Activated T-helper 1 cell treated with anti-CD3 and anti-CD28 coated beads, Interleukin-12 subunit alpha, Interleukin-12 subunit beta, Interleukin-2, Interleukin-4 antibody, amounts not matched to agents 30 ng/mL and 10 ng/mL and 1 ng/mL, durations not matched to agents 14 hours and 24 hours and 36 hours (primary cell): ENCODE data around the gene XPO6. TPM values are rescaled to one million over a fixed set of nuclear protein-coding genes. Genes with fewer than 3 reads are reported as not detected.
A peak's percentile ranks its signal among the peaks of the same experiment; 100 is the strongest.

ENCODE experiments used
- DNase-seq: peaks from one replicate; pipeline ENCODE4 v3.0.0; 2021; ENCODE audit warnings: low spot score
- H3K27ac Mint-ChIP-seq: one replicate; pipeline ENCODE4 v1.8.0; 2021; ENCODE audit warnings: mild to moderate bottlenecking, mixed read lengths
- H3K27me3 Mint-ChIP-seq: one replicate; pipeline ENCODE4 v1.8.0; 2022; ENCODE audit warnings: mild to moderate bottlenecking, moderate library complexity, mixed read lengths; ENCODE audit not compliant: insufficient read depth
- H3K36me3 Mint-ChIP-seq: one replicate; pipeline ENCODE4 v1.8.0; 2021; ENCODE audit warnings: low read depth, mixed read lengths
- H3K4me1 Mint-ChIP-seq: one replicate; pipeline ENCODE4 v1.8.0; 2021; ENCODE audit warnings: low read depth, mixed read lengths
- H3K4me3 Mint-ChIP-seq: one replicate; pipeline ENCODE4 v1.8.0; 2021; ENCODE audit warnings: mild to moderate bottlenecking, moderate library complexity, mixed read lengths
- H3K9me3 Mint-ChIP-seq: one replicate; pipeline ENCODE4 v1.8.0; 2021; ENCODE audit warnings: mixed read lengths
- intact Hi-C: fragments of 100-400 bp; cut with micrococcal nuclease; formaldehyde crosslinking; loops from one replicate; pipeline ENCODE4 v1.15.1; 2024
- total RNA-seq: library from RNA; stranded (reverse); gene quantifications from 2 replicates; pipeline ENCODE4 v1.2.3, GENCODE V29; 2022

XPO6 gene
- total RNA-seq, 1 donor from 2014 or later, result 225 TPM

- peaks cover 4% of the 10 kb centered on the region for H3K9me3 Mint-ChIP-seq
- no peaks in the 10 kb centered on the region for H3K27me3 Mint-ChIP-seq
- DNase-seq, result no peak
- intact Hi-C loops, result no loop called here
- peaks cover 30% of the 10 kb centered on the region for H3K36me3 Mint-ChIP-seq
- peak overlapping the region; percentile 70 for H3K27ac Mint-ChIP-seq
- H3K4me3 Mint-ChIP-seq, result peak overlapping the region; percentile 53
- peaks cover 93% of the 10 kb centered on the region for H3K4me1 Mint-ChIP-seq
Observed at GRCh38 chr16:28189245-28189644, 22.5 kb downstream of the XPO6 start.

DNA sequence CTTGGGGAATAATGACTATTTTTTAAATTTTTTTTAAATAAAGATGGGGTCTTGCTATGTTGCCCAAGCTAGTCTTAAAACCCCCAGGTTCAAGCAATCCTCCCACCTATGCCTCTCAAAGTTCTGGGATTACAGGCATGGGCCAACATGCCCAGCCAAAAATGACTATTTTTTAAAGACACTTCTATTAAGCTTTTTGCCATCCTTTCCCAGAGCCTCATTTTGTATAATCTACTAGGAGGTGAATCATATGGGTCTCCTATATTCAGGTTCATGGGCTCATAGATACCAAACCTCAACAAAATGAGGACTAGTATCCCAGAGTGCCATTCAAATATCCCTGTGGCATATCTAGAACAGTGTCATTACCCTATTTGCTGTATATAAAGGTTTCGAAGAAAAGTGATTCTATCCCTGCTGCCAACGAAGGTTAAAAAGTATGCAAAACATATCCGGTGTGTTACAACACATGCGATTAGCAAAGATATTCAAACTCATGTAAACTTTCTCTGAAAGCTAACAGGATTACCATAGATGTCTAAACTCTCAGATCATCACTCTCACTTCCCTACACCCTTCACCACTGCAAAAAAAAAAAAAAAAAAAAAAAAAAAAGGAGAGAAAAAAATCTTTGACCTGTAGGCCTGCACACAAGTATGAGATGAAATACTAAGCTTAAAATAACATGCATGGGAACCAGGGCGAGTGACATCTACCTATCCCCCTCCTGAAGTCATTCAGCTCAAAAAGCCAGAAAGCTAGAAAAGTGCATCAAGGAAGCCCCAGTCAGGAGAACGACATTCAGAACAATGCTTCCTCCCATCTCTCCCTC, 23.5 kb downstream of the XPO6 start:
- intact Hi-C loops, result no loop called here
- H3K36me3 Mint-ChIP-seq, result peaks cover 36% of the 10 kb centered on the region
- no peak for DNase-seq
- peaks cover 93% of the 10 kb centered on the region for H3K4me1 Mint-ChIP-seq
- peak overlapping the region; percentile 64 for H3K27ac Mint-ChIP-seq
- no peaks in the 10 kb centered on the region for H3K27me3 Mint-ChIP-seq
- peaks cover 4% of the 10 kb centered on the region for H3K9me3 Mint-ChIP-seq
- peak overlapping the region; percentile 62 for H3K4me3 Mint-ChIP-seq

DNA sequence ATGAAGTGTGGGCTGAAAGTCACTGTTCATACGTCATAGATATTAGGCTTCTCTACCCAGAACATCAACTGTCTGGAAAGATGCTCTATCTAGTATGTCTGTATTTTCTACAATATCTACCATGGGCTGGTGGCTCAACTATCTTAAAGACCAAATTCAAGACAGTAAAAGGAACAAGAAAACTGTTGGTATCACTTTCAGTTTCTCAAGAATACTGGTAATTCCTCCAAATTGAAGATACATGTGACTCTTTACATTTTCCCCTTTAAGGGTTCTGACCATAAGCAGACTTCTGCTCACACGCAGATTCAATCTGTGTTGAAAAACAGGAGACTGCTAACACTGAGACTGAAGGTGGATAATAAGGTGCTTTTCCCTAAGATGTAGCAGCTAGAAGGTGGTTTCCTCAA, 24.2 kb downstream of the XPO6 start:
- H3K4me3 Mint-ChIP-seq, result peak overlapping the region; percentile 54
- peak overlapping the region; percentile 88 for H3K27ac Mint-ChIP-seq
- H3K36me3 Mint-ChIP-seq, result peaks cover 36% of the 10 kb centered on the region
- H3K4me1 Mint-ChIP-seq, result peaks cover 93% of the 10 kb centered on the region
- peaks cover 4% of the 10 kb centered on the region for H3K9me3 Mint-ChIP-seq
- intact Hi-C loops, result loop anchor here (1.0 kb wide), 3 partner anchors 21 to 46 kb away; no protein-coding TSS in a partner anchor
- H3K27me3 Mint-ChIP-seq, result no peaks in the 10 kb centered on the region
- no peak for DNase-seq

- Mint-ChIP-seq H3K36me3 (peaks cover 42% of the 10 kb centered on the region), H3K4me3 (peak overlapping the region; percentile 54), H3K9me3 (peaks cover 4% of the 10 kb centered on the region), H3K4me1 (peaks cover 97% of the 10 kb centered on the region), H3K27me3 (no peaks in the 10 kb centered on the region), H3K27ac (peak overlapping the region; percentile 88)
- intact Hi-C loops, result loop anchor here (1.0 kb wide), 3 partner anchors 20 to 45 kb away; no protein-coding TSS in a partner anchor
- no peak for DNase-seq
Observed at GRCh38 chr16:28186752-28187151, 25.0 kb downstream of the XPO6 start.

DNA sequence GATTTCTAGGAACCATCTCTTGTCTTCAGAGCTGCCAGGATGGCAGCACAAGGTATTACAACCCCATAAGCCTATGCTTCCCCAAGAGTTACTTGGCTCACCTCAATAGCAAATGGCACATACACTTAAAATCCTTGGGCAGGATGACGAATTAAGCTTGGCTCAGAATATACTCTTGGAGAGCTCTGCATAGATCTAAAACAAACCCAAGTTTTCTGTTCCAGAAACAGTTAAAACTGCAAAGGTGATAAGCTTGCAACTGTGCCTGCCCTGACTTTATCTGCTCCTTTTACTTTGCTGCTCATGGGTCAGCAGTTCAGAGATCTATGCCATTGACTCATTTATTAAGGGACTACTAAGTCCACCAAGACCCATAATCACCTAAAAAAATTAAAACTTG, 26.1 kb downstream of the XPO6 start:
- peak overlapping the region; percentile 43 for H3K4me3 Mint-ChIP-seq
- peaks cover 97% of the 10 kb centered on the region for H3K4me1 Mint-ChIP-seq
- no peak for DNase-seq
- H3K36me3 Mint-ChIP-seq, result peaks cover 43% of the 10 kb centered on the region
- intact Hi-C loops, result no loop called here
- peak overlapping the region; percentile 30 for H3K27ac Mint-ChIP-seq
- peaks cover 4% of the 10 kb centered on the region for H3K9me3 Mint-ChIP-seq
- no peaks in the 10 kb centered on the region for H3K27me3 Mint-ChIP-seq

DNA sequence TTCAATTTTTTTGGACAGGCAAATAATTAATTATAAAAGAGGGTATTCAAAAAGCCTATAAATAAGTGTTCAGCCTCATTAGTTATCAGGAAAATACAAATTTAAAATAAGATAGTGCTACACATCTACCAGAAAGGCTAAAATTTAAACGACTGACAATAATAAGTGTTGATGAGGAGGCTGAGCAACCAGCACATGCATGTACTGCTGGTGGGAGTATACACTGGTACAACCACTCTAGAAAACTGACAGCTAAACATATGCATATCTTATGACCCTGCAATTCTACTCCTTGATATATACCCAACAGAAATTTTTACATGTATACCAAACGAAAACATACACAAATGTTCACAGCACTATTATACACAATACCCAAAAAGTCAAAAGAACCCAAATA, 27.1 kb downstream of the XPO6 start:
- Mint-ChIP-seq H3K36me3 (peaks cover 42% of the 10 kb centered on the region), H3K4me3 (no peak overlapping the region), H3K4me1 (peaks cover 95% of the 10 kb centered on the region), H3K27ac (peak overlapping the region; percentile 52), H3K9me3 (peaks cover 4% of the 10 kb centered on the region), H3K27me3 (no peaks in the 10 kb centered on the region)
- no peak for DNase-seq
- intact Hi-C loops, result no loop called here

- Mint-ChIP-seq H3K9me3 (peaks cover 4% of the 10 kb centered on the region), H3K4me3 (no peak overlapping the region), H3K27ac (no peak overlapping the region), H3K27me3 (no peaks in the 10 kb centered on the region), H3K36me3 (peaks cover 42% of the 10 kb centered on the region), H3K4me1 (peaks cover 93% of the 10 kb centered on the region)
- intact Hi-C loops, result no loop called here
- no peak for DNase-seq
Observed at GRCh38 chr16:28183930-28184329, 27.8 kb downstream of the XPO6 start.

DNA sequence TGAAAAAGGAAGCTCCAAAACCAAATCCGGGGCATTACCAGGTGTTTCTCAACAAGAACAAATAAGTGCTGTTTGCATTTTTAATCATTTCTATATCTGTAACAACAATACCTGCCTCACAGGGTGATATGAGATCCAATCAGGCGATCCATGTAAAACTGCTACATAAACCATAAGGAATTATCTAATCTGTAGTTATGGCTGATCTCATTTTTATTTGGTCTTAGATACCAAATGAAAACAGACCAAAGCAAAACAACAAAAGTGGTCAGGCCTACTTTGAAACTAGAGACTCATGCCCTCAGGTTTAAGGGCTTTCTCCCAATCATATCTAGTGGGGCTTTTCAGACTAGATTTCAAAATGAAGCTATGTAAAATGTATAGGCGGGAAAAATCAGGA, 28.3 kb downstream of the XPO6 start:
- peaks cover 88% of the 10 kb centered on the region for H3K4me1 Mint-ChIP-seq
- peak overlapping the region; percentile 15 for H3K27ac Mint-ChIP-seq
- DNase-seq, result no peak
- peaks cover 4% of the 10 kb centered on the region for H3K9me3 Mint-ChIP-seq
- H3K36me3 Mint-ChIP-seq, result peaks cover 42% of the 10 kb centered on the region
- H3K4me3 Mint-ChIP-seq, result no peak overlapping the region
- intact Hi-C loops, result no loop called here
- no peaks in the 10 kb centered on the region for H3K27me3 Mint-ChIP-seq

- H3K4me1 Mint-ChIP-seq, result peaks cover 81% of the 10 kb centered on the region
- intact Hi-C loops, result loop anchor here (1.0 kb wide), 3 partner anchors 10 to 44 kb away; no protein-coding TSS in a partner anchor
- peaks cover 40% of the 10 kb centered on the region for H3K36me3 Mint-ChIP-seq
- no peaks in the 10 kb centered on the region for H3K27me3 Mint-ChIP-seq
- H3K4me3 Mint-ChIP-seq, result no peak overlapping the region
- H3K27ac Mint-ChIP-seq, result no peak overlapping the region
- peaks cover 4% of the 10 kb centered on the region for H3K9me3 Mint-ChIP-seq
- DNase-seq, result no peak
Observed at GRCh38 chr16:28182801-28183200, 29.0 kb downstream of the XPO6 start.

DNA sequence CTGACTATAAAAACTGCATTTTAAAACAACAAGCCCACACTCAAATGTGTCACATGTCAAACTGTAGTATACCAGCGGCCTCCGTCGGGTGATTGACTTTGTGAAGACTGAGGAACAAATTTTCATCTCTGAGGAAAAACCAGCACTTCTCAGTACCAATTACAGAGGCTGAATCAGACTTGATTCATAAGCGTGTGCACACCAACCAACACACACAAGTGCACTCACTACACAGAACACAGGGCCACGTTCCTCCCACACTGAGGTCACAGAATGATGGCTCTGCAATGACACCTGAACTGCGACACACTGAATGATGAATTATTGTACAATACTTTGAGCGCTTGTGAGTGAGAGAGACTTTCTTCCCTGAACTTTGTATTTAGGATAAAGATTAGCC, 29.6 kb downstream of the XPO6 start:
- Mint-ChIP-seq H3K4me1 (peaks cover 80% of the 10 kb centered on the region), H3K27me3 (no peaks in the 10 kb centered on the region), H3K27ac (peak overlapping the region; percentile 93), H3K36me3 (peaks cover 43% of the 10 kb centered on the region), H3K4me3 (peak overlapping the region; percentile 75), H3K9me3 (peaks cover 4% of the 10 kb centered on the region)
- DNase-seq, result no peak
- intact Hi-C loops, result loop anchor here (1.0 kb wide), 3 partner anchors 11 to 43 kb away; no protein-coding TSS in a partner anchor

DNA sequence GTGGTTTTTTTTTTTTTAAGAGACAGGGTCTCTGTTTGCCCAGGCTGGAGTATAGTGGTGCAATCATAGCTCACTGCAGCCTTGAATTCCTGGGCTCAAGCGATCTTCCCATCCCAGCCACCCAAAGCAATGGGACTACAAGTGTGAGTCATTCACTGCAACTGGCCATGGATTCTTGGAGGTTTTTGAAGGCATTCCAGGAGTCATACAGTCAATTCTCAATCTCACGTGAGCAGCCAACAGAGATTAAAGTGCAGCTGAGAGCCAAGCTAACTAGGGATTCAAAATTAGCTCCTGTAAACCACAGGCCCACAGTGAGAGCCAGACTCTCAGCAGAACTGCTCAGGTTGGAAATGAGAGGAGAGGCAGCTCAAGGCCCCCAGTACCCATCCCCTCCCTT, 30.2 kb downstream of the XPO6 start:
- H3K36me3 Mint-ChIP-seq, result peaks cover 47% of the 10 kb centered on the region
- H3K27me3 Mint-ChIP-seq, result no peaks in the 10 kb centered on the region
- peak overlapping the region; percentile 93 for H3K27ac Mint-ChIP-seq
- H3K4me3 Mint-ChIP-seq, result peak overlapping the region; percentile 25
- intact Hi-C loops, result no loop called here
- H3K4me1 Mint-ChIP-seq, result peaks cover 73% of the 10 kb centered on the region
- peaks cover 4% of the 10 kb centered on the region for H3K9me3 Mint-ChIP-seq
- no peak for DNase-seq

GRCh38 chr16:28180655-28181460, 30.9 kb downstream of the XPO6 start:
- peak overlapping the region; percentile 74 for H3K27ac Mint-ChIP-seq
- intact Hi-C loops, result no loop called here
- H3K36me3 Mint-ChIP-seq, result peaks cover 44% of the 10 kb centered on the region
- no peaks in the 10 kb centered on the region for H3K27me3 Mint-ChIP-seq
- peaks cover 67% of the 10 kb centered on the region for H3K4me1 Mint-ChIP-seq
- no peak for DNase-seq
- peaks cover 4% of the 10 kb centered on the region for H3K9me3 Mint-ChIP-seq
- peak overlapping the region; percentile 51 for H3K4me3 Mint-ChIP-seq

GRCh38 chr16:28179354-28179753, 32.4 kb downstream of the XPO6 start:
- Mint-ChIP-seq H3K36me3 (peaks cover 53% of the 10 kb centered on the region), H3K27ac (peak overlapping the region; percentile 36), H3K27me3 (no peaks in the 10 kb centered on the region), H3K4me1 (peaks cover 66% of the 10 kb centered on the region), H3K4me3 (no peak overlapping the region), H3K9me3 (no peaks in the 10 kb centered on the region)
- DNase-seq, result no peak
- intact Hi-C loops, result no loop called here
